NCI-H82 treated with DMSO at 0.1 percent for 48 hours (cell line): ENCODE results near the gene PPAT.

Source experiments
- DNase-seq: peaks from one replicate; lab custom pipeline; 2025; ENCODE audit not compliant: unreplicated experiment; lab: John Stamatoyannopoulos, UW

The PPAT gene

DNA sequence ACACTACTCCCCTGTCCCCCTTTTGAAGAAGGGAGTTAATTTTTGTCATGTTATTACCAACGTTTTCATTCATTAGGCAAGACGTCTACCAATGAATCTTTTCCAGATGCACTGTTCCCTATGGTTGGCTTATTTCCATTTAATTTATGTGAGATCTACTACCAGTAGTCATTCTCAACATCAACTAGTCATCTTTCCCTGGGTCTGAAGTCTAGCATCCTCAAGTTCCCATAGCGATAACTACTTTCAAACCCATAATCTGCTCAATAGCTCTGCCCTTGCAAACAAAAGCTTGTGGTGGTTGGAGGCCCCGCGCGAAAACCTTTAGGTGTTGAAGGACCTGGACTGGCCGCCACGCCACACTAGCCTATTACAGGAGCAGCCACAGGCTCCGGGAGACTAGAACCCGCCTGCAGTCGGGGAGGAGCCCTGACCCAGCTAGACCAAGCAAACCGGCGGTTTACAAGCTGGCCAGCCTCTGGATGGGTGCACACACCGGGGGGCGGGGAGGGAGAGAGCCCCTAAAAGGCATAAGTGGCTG lies 746 bp downstream of the PPAT start:
- peak; percentile 32 for DNase-seq

DNA sequence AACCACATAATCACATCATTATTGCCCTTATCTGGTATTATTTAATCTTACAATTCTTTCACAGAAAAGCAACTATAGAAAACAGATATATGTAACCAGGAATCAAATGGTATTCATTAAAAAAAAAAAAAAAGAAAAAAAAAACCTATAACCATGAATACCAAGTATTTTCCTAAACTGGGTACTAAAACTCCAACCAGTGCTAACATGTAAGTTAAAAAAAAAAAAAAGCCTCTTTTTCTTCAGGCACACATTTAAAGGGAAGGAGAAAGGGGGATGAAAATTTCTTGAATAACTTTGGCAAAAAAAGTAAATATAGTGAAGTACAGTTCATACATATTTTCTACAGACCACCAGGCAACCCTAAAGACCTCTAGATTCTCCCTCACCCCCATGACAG lies 2.1 kb downstream of the PPAT start:
- no peak for DNase-seq

DNA sequence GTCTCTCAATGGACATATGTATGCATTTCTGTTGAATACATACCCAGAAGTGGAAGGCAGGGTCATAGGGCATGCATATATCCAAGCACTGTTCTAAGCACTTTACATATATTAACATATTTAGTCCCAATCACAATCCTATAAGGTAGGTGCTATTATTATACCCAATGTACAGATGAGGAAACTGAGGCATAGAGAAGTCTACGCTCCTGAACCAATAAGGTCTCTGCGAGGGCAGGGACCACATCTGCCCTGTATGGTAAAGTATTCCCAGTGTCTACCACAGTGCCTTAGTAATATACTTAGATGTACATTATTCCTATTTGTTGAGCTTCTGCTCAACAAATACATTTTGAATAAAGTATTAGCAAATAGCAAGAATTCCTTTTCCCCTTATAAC lies 5.2 kb downstream of the PPAT start:
- no peak for DNase-seq

- DNase-seq: no peak
These were observed 8.2 kb downstream of the PPAT start for GRCh38 chr4:56427179-56427578.

DNA sequence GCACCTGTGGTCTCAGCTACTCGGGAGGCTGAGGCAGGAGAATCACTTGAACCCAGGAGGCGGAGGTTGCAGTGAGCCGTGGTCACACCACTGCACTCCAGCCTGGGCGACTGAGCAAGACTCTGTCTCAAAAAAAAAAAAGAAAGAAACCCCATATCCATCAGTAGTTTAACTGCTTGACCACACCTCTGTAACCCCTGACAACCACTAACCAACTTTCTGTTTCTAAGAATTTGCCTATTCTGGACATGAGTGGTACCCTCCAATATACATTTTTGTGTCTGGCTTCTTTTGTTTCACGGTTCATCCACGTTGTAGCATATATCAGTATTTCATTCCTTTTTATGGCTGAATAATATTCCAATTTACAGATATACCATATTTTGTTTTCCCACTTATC lies 9.1 kb downstream of the PPAT start:
- DNase-seq: no peak

GRCh38 chr4:56425518-56425917 lies 9.9 kb downstream of the PPAT start:
- DNase-seq: no peak

DNA sequence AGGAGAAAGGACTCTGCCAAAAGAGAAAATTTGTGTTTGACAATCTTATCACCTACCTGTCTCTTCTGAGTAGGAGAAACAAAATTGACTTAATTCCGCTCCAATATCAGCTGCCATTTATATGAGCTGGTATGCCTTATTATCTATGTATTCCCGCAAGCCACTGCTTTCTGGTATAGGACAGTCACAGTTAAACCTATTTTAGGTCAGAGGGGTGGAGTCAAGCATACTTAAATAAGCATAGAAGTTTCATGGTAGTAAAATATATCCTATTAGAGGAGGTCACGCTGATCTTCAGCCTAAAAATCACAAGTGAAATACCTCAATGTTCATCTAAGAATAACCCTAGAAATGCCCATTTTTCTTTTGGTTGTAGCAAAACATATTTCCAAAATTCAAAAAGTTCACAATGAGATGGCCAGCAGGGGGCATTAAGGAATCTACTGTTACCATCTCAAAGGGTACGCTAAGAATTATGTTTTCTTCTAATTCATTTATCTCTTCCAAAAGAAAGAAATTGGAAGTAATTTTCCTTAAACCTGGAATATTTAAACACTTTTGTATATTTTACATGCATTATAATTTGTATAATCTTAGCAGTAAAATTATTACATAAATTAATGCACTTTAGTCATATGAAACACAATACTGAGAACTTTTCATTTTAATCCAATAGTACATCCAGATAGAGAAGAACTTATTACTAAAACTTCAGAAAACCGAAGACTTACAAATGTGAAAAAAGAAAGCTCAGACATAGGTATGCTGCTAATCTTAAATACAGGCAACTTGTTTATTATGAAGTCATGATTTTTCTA lies 10.5 kb downstream of the PPAT start:
- no peak for DNase-seq

GRCh38 chr4:56424176-56424575 lies 11.2 kb downstream of the PPAT start:
- no peak for DNase-seq

- no peak for DNase-seq
These were observed 18.0 kb downstream of the PPAT start for GRCh38 chr4:56417396-56417795.

DNA sequence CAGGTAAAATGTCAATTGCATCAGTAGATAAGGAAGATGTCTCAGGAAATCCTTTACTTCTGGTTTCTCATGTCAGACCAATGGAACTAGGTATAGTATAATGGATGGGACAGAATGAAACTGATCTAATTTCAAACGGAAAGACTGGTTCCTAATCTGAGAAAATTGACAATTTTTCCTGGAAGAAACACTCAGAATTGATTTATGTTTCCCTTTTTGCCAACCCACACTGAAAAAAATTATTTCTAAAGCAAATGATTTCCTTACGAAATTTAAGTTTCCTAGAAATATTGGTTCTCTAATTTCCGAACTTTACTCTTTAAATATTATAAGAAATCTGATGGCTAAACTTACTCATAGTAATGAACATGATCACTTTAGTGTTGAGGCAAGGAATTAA lies 19.1 kb downstream of the PPAT start:
- DNase-seq: no peak

GRCh38 chr4:56414135-56414670 lies 21.2 kb downstream of the PPAT start:
- DNase-seq: no peak

GRCh38 chr4:56410247-56411062 lies 25.0 kb downstream of the PPAT start:
- peak; percentile 22 for DNase-seq

GRCh38 chr4:56409511-56410090 lies 25.8 kb downstream of the PPAT start:
- DNase-seq: no peak

DNA sequence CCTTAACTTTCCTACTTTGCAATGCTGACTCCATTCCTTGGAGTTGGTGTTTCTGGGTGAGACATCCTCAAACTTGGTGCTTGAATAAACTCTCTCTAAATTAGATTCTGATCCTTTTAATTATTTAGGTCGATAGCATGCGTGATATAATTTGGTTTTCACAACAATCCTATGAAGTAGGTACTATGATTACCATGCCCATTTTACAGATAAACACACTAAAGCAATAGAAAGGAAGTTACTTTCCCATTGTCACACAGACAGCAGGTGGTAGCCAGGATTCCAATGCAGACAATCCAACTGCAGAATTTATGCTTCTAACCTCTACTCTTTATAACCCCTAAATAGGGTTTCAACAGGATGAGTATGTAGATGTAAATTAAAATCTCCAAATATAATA lies 26.4 kb downstream of the PPAT start:
- DNase-seq: no peak

DNA sequence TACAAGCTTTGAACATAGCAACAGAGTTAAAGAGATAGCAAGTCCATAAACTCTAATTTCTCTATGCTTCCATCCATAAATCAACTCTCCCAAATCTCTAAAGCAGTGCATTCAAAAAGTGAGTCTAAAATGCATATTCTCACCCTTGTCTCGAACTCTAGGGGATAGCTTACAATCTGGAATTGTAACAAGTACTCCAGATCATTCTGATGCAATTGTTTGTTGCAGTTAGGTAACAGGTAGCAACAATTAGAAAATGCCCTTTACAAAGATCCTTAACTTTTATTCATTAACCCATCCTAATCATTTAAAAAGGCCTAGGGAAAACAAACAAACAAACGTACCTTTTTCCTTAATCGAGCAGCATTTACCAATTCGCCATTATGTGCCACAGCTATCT lies 29.3 kb downstream of the PPAT start:
- no peak for DNase-seq

DNA sequence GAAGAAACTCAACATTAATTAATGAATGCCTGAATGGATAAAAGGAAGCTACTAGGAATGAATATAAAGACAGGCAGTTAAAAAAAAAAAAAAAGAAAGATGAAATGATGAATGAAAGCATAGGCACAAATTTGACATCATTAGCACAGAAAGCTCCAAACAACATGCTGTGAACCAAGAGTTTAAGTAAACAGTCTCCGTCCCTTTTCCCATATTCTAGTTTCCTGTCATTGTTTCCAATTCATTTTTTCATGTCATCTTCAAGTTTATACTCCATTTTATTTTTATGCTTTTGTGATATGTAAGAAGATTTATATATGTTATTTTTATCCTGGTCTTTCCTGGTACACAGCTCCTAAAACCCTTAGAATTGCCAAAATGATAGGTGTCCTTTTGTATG lies 30.4 kb downstream of the PPAT start:
- no peak for DNase-seq

DNA sequence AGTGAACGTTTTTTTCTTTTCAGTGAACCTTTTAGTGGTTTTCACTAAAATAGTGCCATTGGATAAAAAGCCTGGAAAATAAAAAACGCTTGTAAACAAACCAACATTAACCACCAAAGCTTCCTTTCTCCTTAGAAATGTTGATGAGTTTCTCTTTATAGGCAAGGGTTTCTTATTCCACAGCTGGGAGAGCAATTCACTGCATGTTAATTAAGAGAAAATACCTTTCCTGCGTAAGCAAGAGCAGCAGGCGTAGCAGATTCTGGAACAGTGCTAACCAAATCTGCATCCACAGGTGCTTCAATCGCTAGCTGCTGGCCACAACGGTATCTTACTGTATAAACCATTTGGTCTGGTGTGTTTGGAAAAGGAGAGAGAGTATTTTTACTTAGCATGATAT lies 34.9 kb downstream of the PPAT start:
- DNase-seq: no peak

GRCh38 chr4:56391270-56391669 lies 44.1 kb downstream of the PPAT start:
- no peak for DNase-seq

- DNase-seq: no peak
These were observed 45.9 kb downstream of the PPAT start for GRCh38 chr4:56389558-56389957.

DNA sequence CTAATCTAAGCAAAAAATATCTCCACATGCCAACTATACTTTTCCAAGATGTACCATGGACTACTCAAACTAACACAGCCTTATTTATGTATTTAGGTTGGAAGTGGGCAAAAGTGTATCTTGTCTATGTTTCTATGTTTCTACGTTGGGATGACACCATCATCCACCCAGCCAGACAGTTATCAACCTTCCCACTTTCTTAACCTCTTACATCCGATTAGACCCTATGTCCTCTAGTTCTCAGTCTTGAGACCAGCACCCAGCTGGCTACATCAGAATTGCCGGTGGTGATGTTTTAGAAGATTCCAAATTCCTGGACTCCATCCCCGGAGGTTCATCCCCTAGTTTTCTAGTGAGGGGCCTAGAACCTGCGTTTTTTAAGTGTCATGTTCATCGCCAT lies 47.1 kb downstream of the PPAT start:
- peak; percentile 21 for DNase-seq
